Activated CD4-positive, alpha-beta T cell treated with anti-CD3 and anti-CD28 coated beads, Interleukin-2, Interleukin-4, amounts not matched to agents 100 ng/mL and 50 ng/mL, durations not matched to agents 16 hours and 8 hours (primary cell): ENCODE results near the gene HCK.
"Not testable (repeated sequence)": the region's sequence is repeated elsewhere in the genome, so short reads cannot be mapped to it uniquely, and the experiment has no call there.

ENCODE experiments used
- DNase-seq: peaks from one replicate; pipeline ENCODE4 v3.0.0-alpha.2; 2020; ENCODE audit warnings: low spot score

The HCK gene

GRCh38 chr20:32108814-32109391, 56.9 kb downstream of the HCK start:
- no peak for DNase-seq

GRCh38 chr20:32109392-32110172, 57.5 kb downstream of the HCK start, which contains the start of gene TM9SF4:
TM9SF4 (plus strand) TSS chr20:32109714; CDS start chr20:32109741, 27 bp downstream.
- peak; percentile 94 for DNase-seq

GRCh38 chr20:32110173-32110704, 58.2 kb downstream of the HCK start:
- DNase-seq, result no peak

- no peak for DNase-seq
Observed at GRCh38 chr20:32110727-32111126, 58.7 kb downstream of the HCK start.

GRCh38 chr20:32111156-32111686, 59.2 kb downstream of the HCK start:
- no peak for DNase-seq

GRCh38 chr20:32111753-32112152, 59.7 kb downstream of the HCK start:
- no peak for DNase-seq

GRCh38 chr20:32112841-32113240, 60.8 kb downstream of the HCK start:
- no peak for DNase-seq

- no peak for DNase-seq
Observed at GRCh38 chr20:32113591-32114260, 61.7 kb downstream of the HCK start.

GRCh38 chr20:32114305-32114960, 62.4 kb downstream of the HCK start:
- no peak for DNase-seq

- no peak for DNase-seq
Observed at GRCh38 chr20:32115211-32115767, 63.2 kb downstream of the HCK start.

GRCh38 chr20:32116079-32116521, 64.1 kb downstream of the HCK start:
- DNase-seq, result no peak

- not testable (repeated sequence) for DNase-seq
Observed at GRCh38 chr20:32116796-32117195, 64.8 kb downstream of the HCK start.

GRCh38 chr20:32118427-32118826, 66.4 kb downstream of the HCK start:
- not testable (repeated sequence) for DNase-seq

GRCh38 chr20:32119734-32120133, 67.7 kb downstream of the HCK start:
- DNase-seq, result no peak

GRCh38 chr20:32121908-32122307, 69.9 kb downstream of the HCK start:
- not testable (repeated sequence) for DNase-seq

- no peak for DNase-seq
Observed at GRCh38 chr20:32123088-32123487, 71.0 kb downstream of the HCK start.

- no peak for DNase-seq
Observed at GRCh38 chr20:32124916-32125454, 72.9 kb downstream of the HCK start.

- no peak for DNase-seq
Observed at GRCh38 chr20:32125506-32125905, 73.5 kb downstream of the HCK start.

GRCh38 chr20:32126919-32127318, 74.9 kb downstream of the HCK start:
- DNase-seq, result no peak

- no peak for DNase-seq
Observed at GRCh38 chr20:32127347-32127746, 75.3 kb downstream of the HCK start.

- no peak for DNase-seq
Observed at GRCh38 chr20:32128167-32128566, 76.1 kb downstream of the HCK start.
